IgD-negative memory B cell (primary cell): Measurements from ENCODE around the gene LIF. TPM values are rescaled to one million over a fixed set of nuclear protein-coding genes. Genes with fewer than 3 reads are reported as not detected.
A peak's percentile ranks its signal among the peaks of the same experiment; 100 is the strongest.

Source experiments
- H3K27ac Mint-ChIP-seq, 3 donors: one replicate each; pipeline ENCODE4 v1.8.0; 2020 to 2022; ENCODE audit warnings: mild to moderate bottlenecking in 3 of 3, mixed read lengths in 3 of 3, moderate library complexity in 1 of 3
- H3K27me3 Mint-ChIP-seq: one replicate; pipeline ENCODE4 v1.8.0; 2021; ENCODE audit warnings: mixed read lengths
- H3K36me3 Mint-ChIP-seq: one replicate; pipeline ENCODE4 v1.8.0; 2020; ENCODE audit warnings: mild to moderate bottlenecking, mixed read lengths
- H3K4me1 Mint-ChIP-seq, 3 donors: one replicate each; pipeline ENCODE4 v1.8.0; 2020 to 2022; ENCODE audit warnings: mixed read lengths in 3 of 3, mild to moderate bottlenecking in 1 of 3
- H3K4me3 Mint-ChIP-seq, 4 donors: one replicate each; pipeline ENCODE4 v1.8.0; 2020 to 2022; ENCODE audit warnings: mild to moderate bottlenecking in 4 of 4, mixed read lengths in 4 of 4, moderate library complexity in 3 of 4
- H3K9me3 Mint-ChIP-seq, 3 donors: one replicate each; pipeline ENCODE4 v1.8.0; 2020 to 2021; ENCODE audit warnings: mixed read lengths in 3 of 3, mild to moderate bottlenecking in 1 of 3
- polyA plus RNA-seq: library from polyadenylated mRNA; unstranded; fragments of 300-500 nt; fragmentation: Illumina TruSeq; gene quantifications from one replicate; pipeline ENCODE4 v1.2.3, GENCODE V29; 2021

The LIF gene
- polyA plus RNA-seq, 1 donor from 2014 or later = not detected

DNA sequence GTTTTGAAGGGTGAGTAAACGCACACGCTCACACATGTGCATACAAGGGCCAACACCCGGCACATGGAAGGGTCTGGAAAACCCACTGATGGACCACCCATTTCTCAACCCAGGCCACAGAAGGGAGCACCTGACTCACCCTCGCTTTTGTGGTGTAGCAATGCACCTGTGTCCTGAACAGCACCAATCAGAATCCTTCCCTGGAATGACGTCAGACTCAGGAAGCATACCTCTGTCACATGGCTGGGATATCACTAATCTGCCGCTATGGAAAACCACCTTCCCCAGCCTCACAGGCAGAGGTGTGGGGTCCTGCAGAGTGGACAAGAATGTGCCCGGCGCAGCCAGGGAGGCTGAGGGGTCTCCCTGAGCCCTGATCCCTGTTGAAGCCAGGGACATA lies 29.1 kb upstream of the LIF start:
- peaks cover 21% of the 10 kb centered on the region for H3K27me3 Mint-ChIP-seq
- no peaks in the 10 kb centered on the region for H3K36me3 Mint-ChIP-seq
- peak overlapping the region in 3 of 4 donors; percentile 17 to 72 (median 30) for H3K4me3 Mint-ChIP-seq
- H3K4me1 Mint-ChIP-seq = peaks cover 4 to 12% (median 8%) of the 10 kb centered on the region in 3 donors
- no peaks in the 10 kb centered on the region for H3K9me3 Mint-ChIP-seq
- peak overlapping the region in 2 of 3 donors; percentile 33 to 58 for H3K27ac Mint-ChIP-seq

DNA sequence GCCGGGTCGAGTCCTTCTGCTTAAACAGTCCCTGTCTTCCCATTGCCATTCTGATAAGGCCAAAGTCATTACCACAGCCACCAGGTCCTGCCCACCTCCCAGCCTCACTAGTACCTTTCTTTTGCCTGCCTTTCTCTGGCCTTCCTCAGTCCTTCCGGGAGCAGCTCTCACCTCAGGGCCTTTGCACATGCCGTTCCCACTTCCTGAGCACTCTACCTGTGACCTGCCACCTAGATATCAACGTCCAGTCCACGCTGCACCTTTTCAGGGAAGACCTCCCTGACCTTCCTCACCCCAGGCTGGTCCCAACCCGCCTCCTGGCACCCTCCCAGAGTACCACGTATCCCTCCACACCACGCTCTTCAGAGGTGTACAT lies 27.9 kb upstream of the LIF start:
- Mint-ChIP-seq H3K27ac (no peak overlapping the region), H3K27me3 (peaks cover 21% of the 10 kb centered on the region), H3K36me3 (no peaks in the 10 kb centered on the region), H3K4me1 (peaks cover 4 to 12% (median 8%) of the 10 kb centered on the region in 3 donors), H3K4me3 (no peak overlapping the region), H3K9me3 (no peaks in the 10 kb centered on the region)

DNA sequence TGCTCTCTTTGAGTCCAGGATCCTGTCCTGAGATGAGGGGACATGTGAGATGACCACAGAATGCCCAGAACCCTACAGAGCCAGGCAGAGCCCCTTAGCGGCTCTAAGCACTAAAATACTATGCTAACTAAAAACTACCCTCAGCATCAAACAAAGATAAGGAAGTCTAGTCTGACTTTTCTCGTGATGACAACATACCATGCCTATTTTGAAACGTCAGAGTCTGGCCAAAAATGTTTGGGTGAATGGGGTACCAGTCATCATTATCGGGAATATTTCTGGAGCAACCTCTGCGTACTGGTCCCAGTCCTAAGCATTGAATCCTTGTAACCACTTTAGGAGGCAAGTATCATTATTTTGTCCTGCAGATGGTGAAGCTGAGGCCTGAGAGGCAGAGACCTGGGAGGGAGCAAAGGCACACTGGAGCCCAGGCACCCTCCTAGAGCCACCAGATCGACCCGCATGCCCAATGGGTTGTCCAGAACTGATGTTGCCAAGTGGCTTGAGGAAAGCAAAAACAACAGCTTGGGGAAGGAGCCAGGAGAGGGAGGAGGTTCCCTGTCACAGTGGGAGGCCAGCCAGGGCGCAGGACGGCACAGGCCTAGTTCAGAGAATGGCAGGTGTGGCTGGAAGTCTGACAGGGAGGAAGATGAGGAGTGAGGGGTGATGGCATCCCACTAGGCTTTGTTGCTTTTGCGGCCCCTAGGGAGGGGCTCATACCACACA lies 27.3 kb upstream of the LIF start:
- Mint-ChIP-seq H3K27me3 (peaks cover 17% of the 10 kb centered on the region), H3K9me3 (no peaks in the 10 kb centered on the region), H3K4me3 (no peak overlapping the region), H3K27ac (no peak overlapping the region), H3K4me1 (peaks cover 4 to 12% (median 8%) of the 10 kb centered on the region in 3 donors), H3K36me3 (no peaks in the 10 kb centered on the region)

DNA sequence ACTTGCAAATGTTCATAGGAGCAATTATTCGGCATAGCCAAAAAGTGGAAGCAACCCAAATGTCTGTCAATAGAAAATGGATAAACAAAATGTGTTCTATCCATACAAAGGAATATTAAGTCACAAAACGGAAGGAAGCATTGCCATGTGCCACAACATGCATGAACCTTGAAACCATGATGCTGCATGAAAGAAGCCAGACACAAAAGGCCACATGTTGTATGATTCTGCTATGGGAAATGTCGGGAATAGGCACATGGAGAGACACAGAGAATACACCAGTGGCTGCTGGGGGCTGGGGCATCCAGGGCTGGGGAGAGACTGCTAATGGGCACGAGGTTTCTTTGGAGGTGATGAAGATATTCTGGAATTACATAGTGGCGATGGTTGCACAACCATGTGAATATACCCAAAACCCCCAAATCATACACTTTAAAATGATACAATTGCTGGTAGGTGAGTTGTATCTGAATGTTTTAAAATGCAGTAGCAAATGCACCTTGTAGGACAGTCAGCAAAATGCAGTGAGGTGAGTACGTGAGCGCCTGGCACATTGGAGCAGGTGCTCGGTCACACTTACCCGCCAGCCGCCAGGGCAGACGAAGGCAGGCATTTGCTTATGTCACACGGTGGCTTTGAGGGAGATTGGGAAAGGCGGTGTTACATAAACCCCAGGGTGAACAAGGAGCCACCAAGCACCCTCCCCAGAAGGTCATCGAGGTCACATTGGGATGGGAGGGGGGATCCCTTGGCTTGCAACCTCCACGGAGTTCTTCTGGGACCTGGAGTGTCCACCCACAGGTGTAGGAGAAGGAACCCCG lies 26.4 kb upstream of the LIF start:
- Mint-ChIP-seq H3K27me3 (peaks cover 9% of the 10 kb centered on the region), H3K36me3 (no peaks in the 10 kb centered on the region), H3K27ac (peak overlapping the region in 2 of 3 donors; percentile 27 to 37), H3K4me1 (peaks cover 6 to 16% (median 8%) of the 10 kb centered on the region in 3 donors), H3K9me3 (no peaks in the 10 kb centered on the region), H3K4me3 (peak overlapping the region in 2 of 4 donors; percentile 42 to 60)

DNA sequence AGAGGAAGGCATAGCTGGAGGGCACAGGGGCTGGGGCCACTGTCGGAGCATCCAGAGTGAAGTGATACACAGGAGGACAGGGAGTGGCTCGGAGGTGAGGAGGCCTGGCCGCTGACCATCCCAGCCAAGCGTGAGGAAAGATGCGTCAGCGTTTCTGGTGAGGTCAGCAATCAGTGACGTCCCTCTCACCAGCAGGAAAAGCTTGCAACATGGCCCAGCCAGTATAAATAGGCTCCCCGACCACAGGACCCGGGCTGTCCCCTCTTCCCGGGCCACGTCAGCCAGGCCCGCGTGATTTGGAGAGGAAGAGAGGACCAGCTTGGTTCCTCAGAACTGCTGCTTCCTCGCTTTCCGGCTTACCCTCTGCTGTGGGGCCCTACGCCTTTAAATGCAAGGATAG lies 24.3 kb upstream of the LIF start:
- peak overlapping the region in 1 of 3 donors; percentile 38 for H3K27ac Mint-ChIP-seq
- peak overlapping the region in 1 of 4 donors; percentile 55 for H3K4me3 Mint-ChIP-seq
- peaks cover 3% of the 10 kb centered on the region for H3K27me3 Mint-ChIP-seq
- H3K4me1 Mint-ChIP-seq = peaks cover 2 to 9% (median 9%) of the 10 kb centered on the region in 3 donors
- H3K36me3 Mint-ChIP-seq = no peaks in the 10 kb centered on the region
- no peaks in the 10 kb centered on the region for H3K9me3 Mint-ChIP-seq

DNA sequence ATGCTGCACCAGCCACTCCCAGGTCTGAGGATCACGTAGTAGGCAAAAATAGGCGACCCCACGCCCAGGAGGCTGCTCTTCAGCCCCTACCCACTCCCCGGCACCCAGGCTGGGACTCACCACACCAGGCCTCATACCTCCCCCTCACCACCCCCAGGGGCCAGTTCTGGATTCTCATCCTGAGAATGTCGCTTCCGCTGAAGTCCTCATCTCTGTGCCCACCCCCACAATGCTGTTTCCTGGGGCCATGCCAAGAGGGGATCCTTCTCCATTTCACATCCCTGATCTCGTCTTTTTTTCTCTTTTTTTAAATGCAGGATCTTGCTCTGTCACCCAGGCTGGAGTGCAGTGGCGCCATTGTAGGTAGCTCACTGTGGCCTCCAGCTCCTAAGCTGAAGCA lies 21.8 kb upstream of the LIF start:
- H3K4me3 Mint-ChIP-seq = peak overlapping the region; percentile 14 to 84 (median 56)
- H3K27me3 Mint-ChIP-seq = no peaks in the 10 kb centered on the region
- peak overlapping the region in 2 of 3 donors; percentile 10 to 76 for H3K27ac Mint-ChIP-seq
- H3K4me1 Mint-ChIP-seq = peaks cover 4 to 14% (median 10%) of the 10 kb centered on the region in 3 donors
- no peaks in the 10 kb centered on the region for H3K36me3 Mint-ChIP-seq
- H3K9me3 Mint-ChIP-seq = no peaks in the 10 kb centered on the region

DNA sequence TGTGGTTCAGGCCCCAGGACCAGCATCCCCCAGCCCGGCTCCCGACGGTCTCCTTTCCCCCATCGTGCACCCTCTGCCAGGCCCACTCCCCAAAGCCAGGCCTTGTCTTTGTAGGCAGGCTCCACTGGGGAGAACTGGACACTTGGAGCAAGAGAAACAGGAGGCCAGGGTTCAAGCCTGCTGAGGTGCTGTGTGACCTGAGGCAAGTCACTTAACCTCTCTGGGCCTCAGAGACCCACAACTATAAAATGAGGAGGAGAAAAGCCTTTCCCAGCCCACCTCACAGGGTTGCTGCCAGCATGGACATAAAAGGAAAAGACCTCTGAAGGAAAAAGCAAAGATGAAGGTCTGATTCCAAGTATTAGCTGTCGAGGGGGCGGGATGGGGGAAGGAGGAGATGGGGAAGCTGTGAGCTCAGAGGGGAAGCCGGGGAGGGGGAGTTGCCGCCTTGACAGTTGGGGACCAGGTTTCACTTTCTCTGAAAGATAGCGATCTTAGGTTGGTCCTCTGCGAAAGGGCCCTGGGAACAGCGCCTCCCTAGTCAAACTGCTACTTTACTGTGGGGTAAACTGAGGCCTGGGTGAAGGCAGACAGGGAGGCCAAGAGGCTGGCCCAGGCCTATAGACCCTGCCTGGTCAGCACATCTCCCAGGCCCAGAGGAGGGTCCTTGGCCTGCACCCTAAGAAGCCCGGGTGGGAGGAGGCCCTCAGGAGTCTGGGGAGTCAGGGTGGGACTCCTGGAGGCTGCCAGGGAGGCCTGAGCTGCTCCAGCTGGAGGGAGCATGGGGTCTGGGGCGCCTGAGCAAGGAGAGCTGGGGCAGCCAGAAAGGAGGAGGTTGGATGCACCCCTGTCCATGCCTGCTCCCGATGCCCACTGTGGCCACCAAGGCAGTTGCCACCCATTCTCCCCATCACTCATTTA lies 21.1 kb upstream of the LIF start:
- H3K27me3 Mint-ChIP-seq = no peaks in the 10 kb centered on the region
- H3K27ac Mint-ChIP-seq = peak overlapping the region; percentile 76 to 99 (median 95)
- H3K36me3 Mint-ChIP-seq = no peaks in the 10 kb centered on the region
- H3K4me3 Mint-ChIP-seq = peak overlapping the region; percentile 84 to 97 (median 94)
- H3K4me1 Mint-ChIP-seq = peaks cover 9 to 17% (median 14%) of the 10 kb centered on the region in 3 donors
- H3K9me3 Mint-ChIP-seq = no peaks in the 10 kb centered on the region

DNA sequence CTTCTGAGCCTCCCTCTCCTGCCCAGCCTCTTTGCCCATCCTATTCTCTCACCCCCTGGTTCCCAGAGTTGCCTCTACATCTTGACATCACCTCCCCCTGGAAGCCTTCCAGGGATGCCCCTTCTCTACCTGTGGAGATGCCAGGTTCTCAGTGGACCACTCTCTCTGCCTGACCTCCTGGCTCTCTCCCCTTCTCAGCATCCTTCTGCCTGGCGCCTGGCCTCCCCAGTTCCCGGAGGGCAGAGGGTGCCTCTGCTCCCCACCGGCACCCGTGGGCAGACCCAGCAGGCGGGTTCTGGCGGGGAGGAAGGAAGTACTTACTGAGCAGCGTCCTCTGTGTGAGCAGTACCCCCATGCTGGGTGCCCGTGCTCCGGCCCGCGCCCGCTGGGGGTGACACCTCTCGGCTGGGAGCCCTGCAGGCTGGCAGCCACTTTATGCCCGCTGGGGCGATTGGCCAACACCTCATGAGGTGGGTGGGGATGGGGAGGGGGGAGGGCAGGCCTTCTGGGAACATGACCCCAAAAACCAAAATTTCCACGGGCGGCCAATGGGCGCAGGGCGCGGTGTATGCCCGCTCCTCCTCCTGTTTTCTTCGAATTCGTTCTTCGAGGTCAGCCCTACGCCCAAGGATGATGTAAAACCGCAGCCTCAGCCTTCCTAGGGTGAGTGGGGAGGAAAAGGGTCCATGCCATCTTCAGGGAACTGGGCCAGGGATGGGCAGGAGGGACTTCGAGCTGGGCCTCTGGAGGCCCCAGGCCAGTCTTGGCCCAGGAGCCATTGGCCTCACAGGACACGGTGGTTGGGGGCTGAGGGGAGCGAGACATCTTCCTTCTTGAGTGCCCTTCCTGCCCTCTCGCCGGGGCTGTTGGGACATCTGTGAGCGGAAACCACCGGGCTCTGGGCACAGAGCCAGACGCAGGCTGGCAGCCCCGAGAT lies 20.2 kb upstream of the LIF start, which contains the start of gene OSM:
Gene OSM, minus strand, starts transcription at position 407 of the 937 bp plus-strand sequence. Its CDS starts 52 bp downstream, at position 355.
- Mint-ChIP-seq H3K4me1 (peaks cover 9 to 18% (median 14%) of the 10 kb centered on the region in 3 donors), H3K27me3 (no peaks in the 10 kb centered on the region), H3K9me3 (no peaks in the 10 kb centered on the region), H3K27ac (peak within 1 kb of the TSS; percentile 76 to 99 (median 98)), H3K4me3 (peak within 1 kb of the TSS; percentile 68 to 97 (median 94)), H3K36me3 (no peaks in the 10 kb centered on the region)

DNA sequence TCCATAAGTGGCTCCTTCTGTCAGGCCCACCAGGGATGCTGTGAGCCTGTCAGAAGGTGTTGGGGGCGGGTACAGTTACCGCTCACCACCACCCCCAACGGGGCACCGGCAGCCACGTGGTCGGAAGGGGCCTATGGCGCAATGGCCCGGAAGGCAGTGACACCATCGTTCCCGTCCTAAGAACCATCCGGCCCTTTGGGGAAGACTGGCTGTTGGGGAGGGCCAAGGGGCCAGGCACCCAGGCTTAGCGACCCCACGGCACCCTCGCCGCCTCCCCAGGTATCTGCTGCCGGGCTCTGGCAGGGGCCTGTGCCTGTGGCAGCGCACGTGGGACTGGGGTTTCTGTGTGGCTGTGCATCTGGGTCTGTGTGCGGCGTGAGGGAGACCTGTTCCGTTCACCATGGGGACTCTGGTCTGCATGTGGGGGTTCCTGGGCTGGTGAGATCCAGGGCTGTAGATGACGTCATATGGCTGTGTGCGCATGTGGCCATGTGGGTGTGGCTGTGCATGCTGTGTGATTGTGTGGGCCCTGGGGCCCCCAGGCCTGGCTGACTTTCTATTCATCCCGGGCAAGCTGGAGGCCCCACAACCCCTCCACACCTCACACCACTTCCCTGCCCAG lies 19.4 kb upstream of the LIF start:
- H3K4me1 Mint-ChIP-seq = peaks cover 9 to 18% (median 11%) of the 10 kb centered on the region in 3 donors
- H3K9me3 Mint-ChIP-seq = no peaks in the 10 kb centered on the region
- H3K27ac Mint-ChIP-seq = peak overlapping the region; percentile 76 to 99 (median 98)
- H3K4me3 Mint-ChIP-seq = peak overlapping the region; percentile 68 to 97 (median 94)
- H3K36me3 Mint-ChIP-seq = no peaks in the 10 kb centered on the region
- H3K27me3 Mint-ChIP-seq = no peaks in the 10 kb centered on the region

DNA sequence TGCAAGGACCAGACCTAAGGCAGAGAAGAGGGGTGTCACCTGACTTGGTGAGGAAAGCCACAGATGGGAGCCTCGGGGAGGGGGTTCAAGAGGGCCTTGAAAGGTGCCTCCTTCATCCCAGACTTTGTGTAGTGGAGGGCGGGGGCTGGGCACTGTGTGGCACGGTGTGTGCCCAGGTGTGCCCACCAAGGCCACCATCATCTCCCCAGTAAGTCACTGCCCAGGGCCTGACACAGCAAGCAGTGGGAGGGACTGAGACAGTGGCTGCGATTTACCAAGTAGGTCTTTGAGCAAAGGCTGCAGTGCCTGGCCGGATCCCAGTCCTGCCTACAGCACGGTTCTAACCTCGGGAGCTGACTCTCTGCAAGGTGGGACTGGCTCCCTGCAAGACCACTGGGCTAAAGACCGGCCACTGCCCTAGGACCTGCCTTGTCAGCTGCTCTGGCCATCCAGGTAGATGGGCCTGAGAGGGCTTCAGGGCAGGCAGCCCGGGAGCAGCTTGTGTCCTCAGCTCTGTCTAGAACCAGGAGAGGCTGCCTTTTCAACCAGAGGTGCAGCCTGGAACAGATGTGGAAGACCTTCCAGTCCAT lies 18.7 kb upstream of the LIF start:
- no peaks in the 10 kb centered on the region for H3K9me3 Mint-ChIP-seq
- peak overlapping the region; percentile 68 to 97 (median 94) for H3K4me3 Mint-ChIP-seq
- peaks cover 9 to 18% (median 11%) of the 10 kb centered on the region in 3 donors for H3K4me1 Mint-ChIP-seq
- H3K27ac Mint-ChIP-seq = peak overlapping the region; percentile 76 to 99 (median 98)
- H3K36me3 Mint-ChIP-seq = no peaks in the 10 kb centered on the region
- H3K27me3 Mint-ChIP-seq = no peaks in the 10 kb centered on the region

DNA sequence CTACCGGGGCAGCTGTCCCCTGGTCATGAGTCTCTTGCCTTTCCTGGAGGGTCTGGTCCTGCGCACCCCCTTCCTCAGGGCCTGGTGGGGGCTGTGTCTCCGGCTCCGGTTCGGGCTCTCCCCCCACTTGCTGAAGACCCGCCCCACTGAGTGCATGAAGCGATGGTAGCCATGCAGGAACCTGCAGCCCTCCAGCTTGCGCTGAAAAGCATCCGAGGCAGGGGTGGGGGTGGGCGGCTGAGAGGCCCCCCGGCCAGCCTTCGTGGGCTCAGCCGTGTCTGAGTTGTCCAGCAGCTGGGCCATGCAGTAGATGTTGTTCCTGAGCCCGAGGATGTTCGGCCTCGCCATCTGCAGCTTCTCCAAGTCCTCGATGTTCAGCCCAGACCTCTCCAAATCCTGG lies 17.3 kb upstream of the LIF start:
- no peak overlapping the region for H3K4me3 Mint-ChIP-seq
- H3K4me1 Mint-ChIP-seq = peaks cover 9 to 18% (median 11%) of the 10 kb centered on the region in 3 donors
- H3K36me3 Mint-ChIP-seq = no peaks in the 10 kb centered on the region

DNA sequence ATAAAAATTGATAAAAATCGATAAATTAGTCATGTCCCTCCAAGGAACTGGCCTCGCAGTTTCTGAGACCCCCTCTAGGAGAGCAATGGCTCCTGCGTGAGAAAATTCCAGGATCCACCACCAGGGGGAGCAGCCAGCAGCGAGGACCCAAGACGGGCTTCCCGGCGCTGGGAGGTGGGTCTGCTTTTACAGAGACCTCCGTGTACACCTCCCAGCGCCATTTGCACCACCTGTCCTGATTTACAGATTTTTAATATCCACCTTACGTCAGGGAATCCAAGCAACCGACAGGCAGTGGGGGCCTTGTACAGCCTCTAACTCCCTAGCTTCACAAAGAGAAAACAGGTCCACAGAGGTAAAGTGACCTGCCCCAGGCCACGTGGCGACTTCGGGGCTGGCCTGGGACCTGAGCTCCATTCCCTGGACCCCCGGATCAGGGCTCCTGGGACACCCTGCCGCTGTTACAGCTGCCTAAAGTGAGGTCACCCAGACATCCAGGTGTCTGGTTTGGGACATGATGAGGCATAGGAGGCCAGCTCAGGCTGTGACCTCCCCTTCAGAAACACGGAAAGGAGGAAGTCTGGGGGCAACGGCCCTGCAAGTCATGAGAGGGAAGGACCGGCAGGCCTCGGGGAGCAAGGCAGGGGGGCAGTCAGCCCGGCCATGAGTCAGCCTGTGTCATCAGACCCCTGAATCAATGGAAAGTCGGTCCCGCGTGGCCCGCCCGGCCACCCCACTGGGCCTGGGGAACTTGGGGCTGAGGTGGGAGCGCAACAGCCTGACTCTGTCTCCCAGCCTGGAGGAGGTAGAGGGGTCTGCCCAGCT lies 16.6 kb upstream of the LIF start:
- H3K27ac Mint-ChIP-seq = peak overlapping the region in 2 of 3 donors; percentile 92 to 95
- H3K4me3 Mint-ChIP-seq = peak overlapping the region; percentile 41 to 80 (median 78)
- H3K9me3 Mint-ChIP-seq = no peaks in the 10 kb centered on the region
- peaks cover 7 to 19% (median 9%) of the 10 kb centered on the region in 3 donors for H3K4me1 Mint-ChIP-seq
- H3K36me3 Mint-ChIP-seq = no peaks in the 10 kb centered on the region
- no peaks in the 10 kb centered on the region for H3K27me3 Mint-ChIP-seq

More for the DNA sequence above, 17.3 kb upstream of the LIF start:
- Mint-ChIP-seq H3K27ac (peak overlapping the region in 2 of 3 donors; percentile 23 to 76), H3K27me3 (no peaks in the 10 kb centered on the region), H3K9me3 (no peaks in the 10 kb centered on the region)
